ENCODE measurements around the gene HPSE2.

GRCh38 chr10:98481404-98481945, 754.2 kb downstream of the HPSE2 start:
- TF ChIP-seq CTCF (IDR thresholded peaks at IDR 0.05) (no peak), POLR2AphosphoS5 (IDR thresholded peaks at IDR 0.05; ENCODE audit: insufficient read depth in 1 of 2, low read depth in 1 of 2) (no peak)

All from vagina (tissue), 2 donors.